ENCODE data around the gene SNIP1. TPM values are rescaled to one million over a fixed set of nuclear protein-coding genes. Genes with fewer than 3 reads are reported as not detected.
"Not testable (repeated sequence)": the region's sequence is repeated elsewhere in the genome, so short reads cannot be mapped to it uniquely, and the experiment has no call there.

Gene SNIP1
- total RNA-seq, 1 donor from 2014 or later = 6.8 TPM

- H3K4me3 ChIP-seq (ENCODE audit: low read depth, low read length) = peak within 1 kb of the TSS; percentile 83
- no peak for TF ChIP-seq CTCF (conservative IDR thresholded peaks at IDR 0.05; ENCODE audit: low read depth, low read length)
- DNase-seq (ENCODE audit: low read depth) = peak; percentile 54
Observed at GRCh38 chr1:37595440-37596181, 41.5 kb upstream of the SNIP1 start, which contains the start of gene GNL2. GNL2 (minus strand) TSS chr1:37595937; CDS start chr1:37595822, 115 bp downstream.

DNA sequence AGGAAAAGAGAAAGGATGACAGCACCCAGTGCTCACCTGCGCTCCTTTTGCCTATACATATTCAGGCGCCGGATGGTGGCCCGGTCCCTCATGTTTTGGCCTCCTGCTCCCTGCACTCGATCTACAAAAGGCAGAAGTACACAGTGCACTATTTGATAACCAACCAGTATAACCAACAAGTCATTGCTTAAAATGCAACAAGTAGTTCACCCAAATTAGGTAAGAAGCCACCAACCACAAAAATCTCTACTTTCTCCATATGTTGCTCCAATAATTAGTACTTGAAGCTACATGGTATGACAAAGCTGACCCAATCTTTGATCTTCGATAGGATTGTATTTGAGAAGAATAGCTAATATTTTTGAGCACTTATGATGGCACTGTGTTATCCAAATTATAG lies 39.6 kb upstream of the SNIP1 start:
- TF ChIP-seq CTCF (conservative IDR thresholded peaks at IDR 0.05; ENCODE audit: low read depth, low read length) = no peak
- no peak for DNase-seq (ENCODE audit: low read depth)
- no peak overlapping the region for H3K4me3 ChIP-seq (ENCODE audit: low read depth, low read length)

DNA sequence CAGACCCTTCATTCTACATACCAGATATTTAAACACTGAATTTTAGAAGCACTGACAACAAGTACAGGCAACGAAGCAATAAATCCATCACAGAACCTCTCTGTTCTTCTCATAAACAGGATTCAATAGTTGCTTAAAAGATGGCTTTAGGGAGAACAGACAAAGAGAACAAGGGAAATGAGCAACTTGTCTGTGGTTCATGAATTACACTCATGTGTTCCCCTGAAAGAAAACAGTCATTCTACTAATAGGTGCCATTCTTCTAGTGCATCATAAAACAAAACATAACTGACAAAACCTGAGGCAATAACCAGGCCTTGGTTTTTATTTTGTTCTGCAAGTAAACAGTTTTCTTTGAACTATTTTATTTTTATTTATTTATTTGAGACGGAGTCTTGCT lies 34.8 kb upstream of the SNIP1 start:
- H3K4me3 ChIP-seq (ENCODE audit: low read depth, low read length) = no peak overlapping the region
- no peak for DNase-seq (ENCODE audit: low read depth)
- no peak for TF ChIP-seq CTCF (conservative IDR thresholded peaks at IDR 0.05; ENCODE audit: low read depth, low read length)

GRCh38 chr1:37584544-37584943 lies 30.5 kb upstream of the SNIP1 start:
- not testable (repeated sequence) for H3K4me3 ChIP-seq (ENCODE audit: low read depth, low read length); DNase-seq (ENCODE audit: low read depth)

DNA sequence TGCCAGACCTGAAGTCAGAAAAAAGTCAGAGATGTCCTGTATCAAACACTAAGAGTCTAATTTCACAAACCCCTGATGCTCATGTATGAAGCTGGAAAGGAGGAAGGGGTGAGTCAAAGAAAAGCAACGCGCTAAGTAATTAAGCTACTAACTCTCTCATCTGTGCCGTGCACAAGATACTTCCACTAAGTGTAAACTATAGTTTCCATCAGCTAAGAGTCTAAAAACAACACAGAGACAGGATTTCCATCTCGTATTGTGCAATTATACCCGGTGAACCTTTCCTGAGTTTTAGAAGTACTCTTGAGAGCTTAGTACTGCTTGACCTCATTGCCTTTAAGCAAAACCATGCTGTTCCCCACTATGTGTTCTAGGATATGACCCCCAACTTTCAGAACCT lies 21.6 kb upstream of the SNIP1 start:
- H3K4me3 ChIP-seq (ENCODE audit: low read depth, low read length) = no peak overlapping the region
- no peak for TF ChIP-seq CTCF (conservative IDR thresholded peaks at IDR 0.05; ENCODE audit: low read depth, low read length)
- DNase-seq (ENCODE audit: low read depth) = no peak

- H3K4me3 ChIP-seq (ENCODE audit: low read depth, low read length) = no peak overlapping the region
- no peak for TF ChIP-seq CTCF (conservative IDR thresholded peaks at IDR 0.05; ENCODE audit: low read depth, low read length)
- DNase-seq (ENCODE audit: low read depth) = no peak
Observed at GRCh38 chr1:37574834-37575480, 20.9 kb upstream of the SNIP1 start.

- no peak for TF ChIP-seq CTCF (conservative IDR thresholded peaks at IDR 0.05; ENCODE audit: low read depth, low read length)
- H3K4me3 ChIP-seq (ENCODE audit: low read depth, low read length) = no peak overlapping the region
- no peak for DNase-seq (ENCODE audit: low read depth)
Observed at GRCh38 chr1:37570528-37571334, 16.6 kb upstream of the SNIP1 start.

Data from epithelial cell of proximal tubule (primary cell).